ENCODE measurements around the gene TENM4.

GRCh38 chr11:78967811-78968210, 473.0 kb downstream of the TENM4 start:
- no peak for TF ChIP-seq CTCF (IDR thresholded peaks at IDR 0.05)
- TF ChIP-seq POLR2AphosphoS5 (IDR thresholded peaks at IDR 0.05), result no peak
- no peak for TF ChIP-seq EP300 (IDR thresholded peaks at IDR 0.05)
- no peak for TF ChIP-seq POLR2A (IDR thresholded peaks at IDR 0.05)
